ENCODE measurements around the gene TLK1. TPM values are rescaled to one million over a fixed set of nuclear protein-coding genes. Genes with fewer than 3 reads are reported as not detected.

Gene TLK1
- polyA plus RNA-seq, 1 of the 3 experiments (the other 2 are of a cell fraction): 4.8 TPM

GRCh38 chr2:171087547-171087946, 73.1 kb downstream of the TLK1 start:
- POLR2A ChIA-PET: no interaction called here
- H3K79me2 ChIP-seq (ENCODE audit: insufficient read depth): peaks cover 85% of the 10 kb centered on the region
- TF ChIP-seq YY1 (IDR thresholded peaks at IDR 0.05; ENCODE audit: low read depth) (no peak), SIN3A (IDR thresholded peaks at IDR 0.05; ENCODE audit: borderline replicate concordance, low read depth, low read length) (no peak), RXRA (IDR thresholded peaks at IDR 0.05; ENCODE audit: borderline replicate concordance, low read depth) (no peak), NFIC (IDR thresholded peaks at IDR 0.05; ENCODE audit: borderline replicate concordance) (no peak), CHD2 (IDR thresholded peaks at IDR 0.05; ENCODE audit: low read length, partially characterized antibody) (no peak)

DNA sequence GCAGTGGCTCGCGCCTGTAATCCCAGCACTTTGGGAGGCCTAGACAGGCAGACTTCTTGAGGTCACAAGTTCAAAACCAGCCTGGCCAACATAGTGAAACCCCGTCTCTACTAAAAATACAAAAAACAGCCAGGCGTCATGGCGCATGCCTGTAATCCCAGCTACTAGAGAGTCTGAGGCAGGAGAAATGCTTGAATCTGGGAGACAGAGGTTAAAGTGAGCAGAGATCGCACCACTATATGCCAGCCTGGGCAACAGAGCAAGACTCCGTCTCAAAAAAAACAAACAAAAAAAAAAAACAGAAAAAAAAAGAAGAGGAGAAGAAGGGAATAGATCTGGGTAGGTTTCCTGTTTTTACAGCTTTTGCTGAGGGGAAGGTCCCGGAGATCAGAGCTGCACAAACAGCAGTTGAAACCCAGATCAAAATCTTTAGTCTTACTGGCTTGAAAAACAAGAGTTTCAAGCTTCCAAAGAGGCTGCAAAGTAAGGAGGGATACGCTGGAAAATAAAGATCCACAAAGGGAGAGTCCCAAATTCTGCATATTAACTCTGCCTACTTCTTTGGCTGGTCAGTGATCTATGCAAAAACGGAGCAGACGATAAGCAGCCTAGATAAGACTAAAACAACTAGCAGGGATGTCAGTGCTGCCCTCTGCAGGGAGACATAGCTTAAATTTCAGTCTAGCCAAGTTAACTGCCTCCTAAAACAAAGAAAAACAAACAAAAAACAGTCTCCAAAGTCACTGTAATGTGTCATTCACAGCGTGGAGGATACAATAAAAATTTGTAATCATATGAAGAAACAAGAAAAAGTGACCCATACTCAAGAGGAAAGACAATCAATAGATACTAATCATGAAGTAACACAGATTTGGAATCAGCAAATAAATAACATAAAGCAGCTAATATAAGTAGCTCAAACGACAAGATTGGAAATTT, 74.1 kb downstream of the TLK1 start:
- ChIA-PET POLR2A (no interaction called here), CTCF (interaction anchor here (0.7 to 3.1 kb wide), 33 partner anchors 9 to 751 kb away, joined by 3 to 31 read pairs (median 4); partner anchors contain the start of gene GORASP2)
- Histone ChIP-seq H3K4me3 (ENCODE audit: low read depth in 2 of 2, low read length in 1 of 2) (no peak overlapping the region), H4K20me1 (ENCODE audit: insufficient read depth) (peaks cover 10% of the 10 kb centered on the region), H3K9me2 (no peaks in the 10 kb centered on the region), H3K36me3 (replicated peaks in 1 of 2; ENCODE audit: control insufficient read depth in 1 of 2, insufficient read depth in 2 of 2, low read length in 1 of 2) (peaks cover 0 to 5% of the 10 kb centered on the region in 2 experiments), H2AFZ (ENCODE audit: low read depth) (peak overlapping the region; percentile 34; the same call in 1 of the 2 replicates), H3K27ac (ENCODE audit: low read depth in 2 of 2, low read length in 1 of 2) (no peak overlapping the region), H3K79me2 (ENCODE audit: insufficient read depth) (peaks cover 84% of the 10 kb centered on the region), H3K9me3 (no peaks in the 10 kb centered on the region), H3K9ac (no peak overlapping the region), H3K27me3 (ENCODE audit: insufficient read depth) (no peaks in the 10 kb centered on the region), H3K4me1 (ENCODE audit: control insufficient read depth in 1 of 2, insufficient read depth in 2 of 2, low read depth in 1 of 2, low read length in 1 of 2) (peaks cover 0 to 4% of the 10 kb centered on the region in 2 experiments; a peak in 1 of 4 replicates), H3K4me2 (no peak overlapping the region), H3F3A (replicated peaks; ENCODE audit: insufficient read depth) (peaks cover 12% of the 10 kb centered on the region)
- 68% methylated on average over 13 of the region's 13 CpGs for WGBS (ENCODE audit: low lambda C conversion rate)
- TF ChIP-seq NRF1 (IDR thresholded peaks at IDR 0.05; ENCODE audit: low read depth, low read length): no peak
- TF ChIP-seq, protein P1, sequence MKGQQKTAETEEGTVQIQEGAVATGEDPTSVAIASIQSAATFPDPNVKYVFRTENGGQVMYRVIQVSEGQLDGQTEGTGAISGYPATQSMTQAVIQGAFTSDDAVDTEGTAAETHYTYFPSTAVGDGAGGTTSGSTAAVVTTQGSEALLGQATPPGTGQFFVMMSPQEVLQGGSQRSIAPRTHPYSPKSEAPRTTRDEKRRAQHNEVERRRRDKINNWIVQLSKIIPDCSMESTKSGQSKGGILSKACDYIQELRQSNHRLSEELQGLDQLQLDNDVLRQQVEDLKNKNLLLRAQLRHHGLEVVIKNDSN (IDR thresholded peaks at IDR 0.05; ENCODE audit: borderline replicate concordance, low read depth): no peak
- no peak for TF ChIP-seq MXI1 (IDR thresholded peaks at IDR 0.05; ENCODE audit: low read depth, low read length)
- no peak for TF ChIP-seq TAF1 (IDR thresholded peaks at IDR 0.05; ENCODE audit: borderline replicate concordance, low read depth, low read length)
- TF ChIP-seq RAD21 (IDR thresholded peaks at IDR 0.05; ENCODE audit: low read length): peak; percentile 46
- no peak for TF ChIP-seq EZH2phosphoT487 (IDR thresholded peaks at IDR 0.05; ENCODE audit: borderline replicate concordance, low read depth)
- TF ChIP-seq SMC3 (IDR thresholded peaks at IDR 0.05; ENCODE audit: low read depth, low read length): peak; percentile 35
- TF ChIP-seq, protein P2, sequence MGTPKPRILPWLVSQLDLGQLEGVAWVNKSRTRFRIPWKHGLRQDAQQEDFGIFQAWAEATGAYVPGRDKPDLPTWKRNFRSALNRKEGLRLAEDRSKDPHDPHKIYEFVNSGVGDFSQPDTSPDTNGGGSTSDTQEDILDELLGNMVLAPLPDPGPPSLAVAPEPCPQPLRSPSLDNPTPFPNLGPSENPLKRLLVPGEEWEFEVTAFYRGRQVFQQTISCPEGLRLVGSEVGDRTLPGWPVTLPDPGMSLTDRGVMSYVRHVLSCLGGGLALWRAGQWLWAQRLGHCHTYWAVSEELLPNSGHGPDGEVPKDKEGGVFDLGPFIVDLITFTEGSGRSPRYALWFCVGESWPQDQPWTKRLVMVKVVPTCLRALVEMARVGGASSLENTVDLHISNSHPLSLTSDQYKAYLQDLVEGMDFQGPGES (IDR thresholded peaks at IDR 0.05; ENCODE audit: low read depth, low read length): no peak
- peak; percentile 79 for TF ChIP-seq GATA2 (CRISPR knock-in tag; IDR thresholded peaks at IDR 0.05)
- TF ChIP-seq FOXJ3 (CRISPR knock-in tag; IDR thresholded peaks at IDR 0.05): no peak
- no peak for TF ChIP-seq TCF12 (IDR thresholded peaks at IDR 0.05)
- no peak for TF ChIP-seq RXRA (IDR thresholded peaks at IDR 0.05; ENCODE audit: borderline replicate concordance, low read depth)
- TF ChIP-seq, protein P3, sequence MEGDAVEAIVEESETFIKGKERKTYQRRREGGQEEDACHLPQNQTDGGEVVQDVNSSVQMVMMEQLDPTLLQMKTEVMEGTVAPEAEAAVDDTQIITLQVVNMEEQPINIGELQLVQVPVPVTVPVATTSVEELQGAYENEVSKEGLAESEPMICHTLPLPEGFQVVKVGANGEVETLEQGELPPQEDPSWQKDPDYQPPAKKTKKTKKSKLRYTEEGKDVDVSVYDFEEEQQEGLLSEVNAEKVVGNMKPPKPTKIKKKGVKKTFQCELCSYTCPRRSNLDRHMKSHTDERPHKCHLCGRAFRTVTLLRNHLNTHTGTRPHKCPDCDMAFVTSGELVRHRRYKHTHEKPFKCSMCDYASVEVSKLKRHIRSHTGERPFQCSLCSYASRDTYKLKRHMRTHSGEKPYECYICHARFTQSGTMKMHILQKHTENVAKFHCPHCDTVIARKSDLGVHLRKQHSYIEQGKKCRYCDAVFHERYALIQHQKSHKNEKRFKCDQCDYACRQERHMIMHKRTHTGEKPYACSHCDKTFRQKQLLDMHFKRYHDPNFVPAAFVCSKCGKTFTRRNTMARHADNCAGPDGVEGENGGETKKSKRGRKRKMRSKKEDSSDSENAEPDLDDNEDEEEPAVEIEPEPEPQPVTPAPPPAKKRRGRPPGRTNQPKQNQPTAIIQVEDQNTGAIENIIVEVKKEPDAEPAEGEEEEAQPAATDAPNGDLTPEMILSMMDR (IDR thresholded peaks at IDR 0.05): peak; percentile 69
- TF ChIP-seq GABPA (IDR thresholded peaks at IDR 0.05; ENCODE audit: low read depth): no peak
- TF ChIP-seq RCOR1 (IDR thresholded peaks at IDR 0.05; ENCODE audit: low read length): no peak
- TF ChIP-seq YY1 (IDR thresholded peaks at IDR 0.05; ENCODE audit: low read depth): no peak
- peak; percentile 46 for DNase-seq

More at GRCh38 chr2:171087547-171087946, 73.1 kb downstream of the TLK1 start:
- CTCF ChIA-PET: interaction anchor here (0.7 to 3.1 kb wide), 21 partner anchors 10 to 876 kb away, joined by 3 to 31 read pairs (median 4); partner anchors contain the start of gene GORASP2
- no peaks in the 10 kb centered on the region for H3K9me3 ChIP-seq
- no peaks in the 10 kb centered on the region for H3K27me3 ChIP-seq (ENCODE audit: insufficient read depth)
- H3K9ac ChIP-seq: no peak overlapping the region
- no peak overlapping the region for H3K4me2 ChIP-seq
- H3K36me3 ChIP-seq (replicated peaks in 1 of 2; ENCODE audit: control insufficient read depth in 1 of 2, insufficient read depth in 2 of 2, low read length in 1 of 2): peaks cover 0 to 1% of the 10 kb centered on the region in 2 experiments
- no peak overlapping the region for H3K4me3 ChIP-seq (ENCODE audit: low read depth in 2 of 2, low read length in 1 of 2)
- H4K20me1 ChIP-seq (ENCODE audit: insufficient read depth): peaks cover 10% of the 10 kb centered on the region
- H2AFZ ChIP-seq (ENCODE audit: low read depth): no peak overlapping the region
- H3F3A ChIP-seq (replicated peaks; ENCODE audit: insufficient read depth): peaks cover 10% of the 10 kb centered on the region
- no peak for DNase-seq
- H3K27ac ChIP-seq (ENCODE audit: low read depth in 2 of 2, low read length in 1 of 2): no peak overlapping the region
- H3K4me1 ChIP-seq (ENCODE audit: control insufficient read depth in 1 of 2, insufficient read depth in 2 of 2, low read depth in 1 of 2, low read length in 1 of 2): peaks cover 0 to 4% of the 10 kb centered on the region in 2 experiments; a peak in 1 of 4 replicates
- 97% methylated on average over 1 of the region's 1 CpG for whole genome bisulfite sequencing (ENCODE audit: low lambda C conversion rate)
- no peaks in the 10 kb centered on the region for H3K9me2 ChIP-seq
